22Rv1 (cell line): ENCODE results near the gene MAML3.

Experiments
- CTCF ChIP-seq: fragments of 450-650 bp; IDR thresholded peaks from 2 replicates; pipeline ENCODE4 v1.5.1; 2017; ENCODE audit warnings: mild to moderate bottlenecking
- ZFX ChIP-seq: fragments of 450-650 bp; IDR thresholded peaks from 2 replicates; pipeline ENCODE4 v1.6.1; 2017; ENCODE audit warnings: antibody characterized with exemption, borderline replicate concordance

GRCh38 chr4:140102421-140102820 is 51.6 kb downstream of the MAML3 start:
- TF ChIP-seq CTCF = no peak
- no peak for TF ChIP-seq ZFX
